ENCODE data around the gene FLNA. TPM values are rescaled to one million over a fixed set of nuclear protein-coding genes. Genes with fewer than 3 reads are reported as not detected.
A peak's percentile ranks its signal among the peaks of the same experiment; 100 is the strongest.

FLNA gene
- total RNA-seq, 1 donor from 2014 or later, result 2,809 TPM

- FAIRE-seq (peak; percentile 67), DNase-seq (ENCODE audit: low read depth) (no peak)
- H4K20me1 ChIP-seq (ENCODE audit: insufficient read depth, low read length), result no peaks in the 10 kb centered on the region
- TF ChIP-seq, protein P1, sequence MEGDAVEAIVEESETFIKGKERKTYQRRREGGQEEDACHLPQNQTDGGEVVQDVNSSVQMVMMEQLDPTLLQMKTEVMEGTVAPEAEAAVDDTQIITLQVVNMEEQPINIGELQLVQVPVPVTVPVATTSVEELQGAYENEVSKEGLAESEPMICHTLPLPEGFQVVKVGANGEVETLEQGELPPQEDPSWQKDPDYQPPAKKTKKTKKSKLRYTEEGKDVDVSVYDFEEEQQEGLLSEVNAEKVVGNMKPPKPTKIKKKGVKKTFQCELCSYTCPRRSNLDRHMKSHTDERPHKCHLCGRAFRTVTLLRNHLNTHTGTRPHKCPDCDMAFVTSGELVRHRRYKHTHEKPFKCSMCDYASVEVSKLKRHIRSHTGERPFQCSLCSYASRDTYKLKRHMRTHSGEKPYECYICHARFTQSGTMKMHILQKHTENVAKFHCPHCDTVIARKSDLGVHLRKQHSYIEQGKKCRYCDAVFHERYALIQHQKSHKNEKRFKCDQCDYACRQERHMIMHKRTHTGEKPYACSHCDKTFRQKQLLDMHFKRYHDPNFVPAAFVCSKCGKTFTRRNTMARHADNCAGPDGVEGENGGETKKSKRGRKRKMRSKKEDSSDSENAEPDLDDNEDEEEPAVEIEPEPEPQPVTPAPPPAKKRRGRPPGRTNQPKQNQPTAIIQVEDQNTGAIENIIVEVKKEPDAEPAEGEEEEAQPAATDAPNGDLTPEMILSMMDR (IDR thresholded peaks at IDR 0.05; ENCODE audit: insufficient read depth, low read depth, low read length), result no peak
- TF ChIP-seq EZH2 (IDR thresholded peaks at IDR 0.05; ENCODE audit: insufficient read depth, low read length), result no peak
- H3K79me2 ChIP-seq (ENCODE audit: insufficient read depth, low read length), result no peaks in the 10 kb centered on the region
- no peaks in the 10 kb centered on the region for H3K36me3 ChIP-seq (ENCODE audit: insufficient read depth, low read length)
- H3K27ac ChIP-seq (ENCODE audit: low read depth, low read length), result no peak overlapping the region
- no peaks in the 10 kb centered on the region for H3K4me1 Mint-ChIP-seq (ENCODE audit: low read depth, unreplicated experiment)
- no peak overlapping the region for H3K9ac ChIP-seq (ENCODE audit: low read length)
- H3K4me3 Mint-ChIP-seq (ENCODE audit: unreplicated experiment), result no peak overlapping the region
- H3K4me3 ChIP-seq (ENCODE audit: insufficient read depth, low read depth, low read length), result no peak overlapping the region
- peaks cover 34% of the 10 kb centered on the region for H3K27me3 Mint-ChIP-seq (ENCODE audit: low read depth, unreplicated experiment)
- H3K9me3 Mint-ChIP-seq (ENCODE audit: unreplicated experiment), result no peaks in the 10 kb centered on the region
- no peaks in the 10 kb centered on the region for H3K9me3 ChIP-seq (ENCODE audit: insufficient read depth, low read depth, low read length)
- no peaks in the 10 kb centered on the region for H3K36me3 Mint-ChIP-seq (ENCODE audit: low read depth, unreplicated experiment)
- peaks cover 26% of the 10 kb centered on the region for H3K27me3 ChIP-seq (ENCODE audit: insufficient read depth, low read length)
- peaks cover 7% of the 10 kb centered on the region for H3K4me1 ChIP-seq (ENCODE audit: insufficient read depth, low read length)
- H2AFZ ChIP-seq (ENCODE audit: low read depth, low read length), result no peak overlapping the region
- H3K27ac Mint-ChIP-seq (ENCODE audit: unreplicated experiment), result no peak overlapping the region
- H3K4me2 ChIP-seq (ENCODE audit: low read length), result no peak overlapping the region
These were observed 50.9 kb downstream of the FLNA start for GRCh38 chrX:154323537-154323936.

- H3K27ac Mint-ChIP-seq (ENCODE audit: unreplicated experiment), result no peak overlapping the region
- H3K27ac ChIP-seq (ENCODE audit: low read depth, low read length), result no peak overlapping the region
- H3K4me3 ChIP-seq (ENCODE audit: insufficient read depth, low read depth, low read length), result no peak overlapping the region
- no peaks in the 10 kb centered on the region for H3K36me3 Mint-ChIP-seq (ENCODE audit: low read depth, unreplicated experiment)
- no peak overlapping the region for H3K9ac ChIP-seq (ENCODE audit: low read length)
- no peaks in the 10 kb centered on the region for H3K36me3 ChIP-seq (ENCODE audit: insufficient read depth, low read length)
- no peak overlapping the region for H3K4me2 ChIP-seq (ENCODE audit: low read length)
- H3K79me2 ChIP-seq (ENCODE audit: insufficient read depth, low read length), result no peaks in the 10 kb centered on the region
- no peak for FAIRE-seq
- TF ChIP-seq EZH2 (IDR thresholded peaks at IDR 0.05; ENCODE audit: insufficient read depth, low read length), result no peak
- TF ChIP-seq, protein P1 (IDR thresholded peaks at IDR 0.05; ENCODE audit: insufficient read depth, low read depth, low read length), result no peak
- H3K27me3 Mint-ChIP-seq (ENCODE audit: low read depth, unreplicated experiment), result peaks cover 34% of the 10 kb centered on the region
- H4K20me1 ChIP-seq (ENCODE audit: insufficient read depth, low read length), result no peaks in the 10 kb centered on the region
- no peak overlapping the region for H3K4me3 Mint-ChIP-seq (ENCODE audit: unreplicated experiment)
- H2AFZ ChIP-seq (ENCODE audit: low read depth, low read length), result no peak overlapping the region
- H3K4me1 Mint-ChIP-seq (ENCODE audit: low read depth, unreplicated experiment), result no peaks in the 10 kb centered on the region
- no peaks in the 10 kb centered on the region for H3K9me3 Mint-ChIP-seq (ENCODE audit: unreplicated experiment)
- no peak for DNase-seq (ENCODE audit: low read depth)
- no peaks in the 10 kb centered on the region for H3K9me3 ChIP-seq (ENCODE audit: insufficient read depth, low read depth, low read length)
- peaks cover 7% of the 10 kb centered on the region for H3K4me1 ChIP-seq (ENCODE audit: insufficient read depth, low read length)
- peaks cover 26% of the 10 kb centered on the region for H3K27me3 ChIP-seq (ENCODE audit: insufficient read depth, low read length)
These were observed 51.5 kb downstream of the FLNA start for GRCh38 chrX:154322890-154323289.

DNA sequence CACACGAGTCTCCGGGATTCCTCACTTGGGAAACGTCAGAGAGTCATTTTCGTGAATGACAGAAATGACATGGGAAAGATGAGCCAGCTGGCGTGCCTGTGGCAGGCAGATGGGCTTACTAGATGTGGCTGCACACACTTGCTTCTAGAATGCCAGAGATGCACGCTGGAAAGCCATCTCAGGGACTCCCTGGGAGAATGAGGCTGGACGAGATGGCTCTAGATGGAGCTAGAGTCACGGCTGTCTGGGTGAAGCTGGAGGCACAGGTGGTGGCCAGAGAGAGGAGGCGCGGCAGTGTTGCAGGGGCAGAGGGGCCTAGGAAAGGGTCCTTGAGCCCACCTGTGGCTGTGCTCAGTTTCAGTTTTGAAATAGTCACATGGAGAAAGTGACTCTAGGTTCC lies 52.8 kb downstream of the FLNA start:
- no peak overlapping the region for H3K9ac ChIP-seq (ENCODE audit: low read length)
- no peaks in the 10 kb centered on the region for H3K9me3 ChIP-seq (ENCODE audit: insufficient read depth, low read depth, low read length)
- no peak overlapping the region for H3K27ac Mint-ChIP-seq (ENCODE audit: unreplicated experiment)
- H3K4me3 Mint-ChIP-seq (ENCODE audit: unreplicated experiment), result no peak overlapping the region
- no peaks in the 10 kb centered on the region for H3K36me3 Mint-ChIP-seq (ENCODE audit: low read depth, unreplicated experiment)
- no peaks in the 10 kb centered on the region for H3K4me1 Mint-ChIP-seq (ENCODE audit: low read depth, unreplicated experiment)
- no peak overlapping the region for H3K4me2 ChIP-seq (ENCODE audit: low read length)
- DNase-seq (ENCODE audit: low read depth), result no peak
- peaks cover 27% of the 10 kb centered on the region for H3K27me3 Mint-ChIP-seq (ENCODE audit: low read depth, unreplicated experiment)
- no peaks in the 10 kb centered on the region for H3K79me2 ChIP-seq (ENCODE audit: insufficient read depth, low read length)
- no peaks in the 10 kb centered on the region for H3K9me3 Mint-ChIP-seq (ENCODE audit: unreplicated experiment)
- H3K36me3 ChIP-seq (ENCODE audit: insufficient read depth, low read length), result no peaks in the 10 kb centered on the region
- FAIRE-seq, result peak; percentile 26
- no peak overlapping the region for H3K27ac ChIP-seq (ENCODE audit: low read depth, low read length)
- peaks cover 4% of the 10 kb centered on the region for H3K4me1 ChIP-seq (ENCODE audit: insufficient read depth, low read length)
- H4K20me1 ChIP-seq (ENCODE audit: insufficient read depth, low read length), result no peaks in the 10 kb centered on the region
- H3K4me3 ChIP-seq (ENCODE audit: insufficient read depth, low read depth, low read length), result no peak overlapping the region
- H2AFZ ChIP-seq (ENCODE audit: low read depth, low read length), result no peak overlapping the region
- peaks cover 20% of the 10 kb centered on the region for H3K27me3 ChIP-seq (ENCODE audit: insufficient read depth, low read length)
- TF ChIP-seq, protein P1 (IDR thresholded peaks at IDR 0.05; ENCODE audit: insufficient read depth, low read depth, low read length), result no peak
- no peak for TF ChIP-seq EZH2 (IDR thresholded peaks at IDR 0.05; ENCODE audit: insufficient read depth, low read length)

Data from astrocyte (in vitro differentiated cells and primary cell).